Transverse colon (tissue), 4 donors: ENCODE results near the gene UAP1L1. TPM values are rescaled to one million over a fixed set of nuclear protein-coding genes. Genes with fewer than 3 reads are reported as not detected.

ENCODE experiments used
- DNase-seq: peaks from one replicate; pipeline ENCODE4 v3.0.0-alpha.2; 2019
- H3K27ac ChIP-seq, 4 donors: fragments of 200-600 bp; sonication (generic); 2 replicates each; pipeline ENCODE4 v1.5.1; 2016 to 2018; ENCODE audit warnings: inconsistent platforms in 4 of 4
- H3K27me3 ChIP-seq: fragments of 200-600 bp; sonication (generic); 2 replicates; pipeline ENCODE4 v1.5.1; 2017; ENCODE audit warnings: inconsistent platforms
- H3K36me3 ChIP-seq, 4 donors: fragments of 200-600 bp; sonication (generic); 2 replicates each; pipeline ENCODE4 v1.5.1; 2017 to 2019; ENCODE audit warnings: inconsistent platforms in 4 of 4
- H3K4me1 ChIP-seq, 4 donors: fragments of 200-600 bp; sonication (generic); 2 replicates each; pipeline ENCODE4 v1.5.1; 2017 to 2020; ENCODE audit warnings: inconsistent platforms in 4 of 4
- H3K4me3 ChIP-seq, 4 donors: fragments of 200-600 bp; sonication (generic); 1 replicate in 1 of 4; 2 replicates in 3 of 4; pipeline versions ENCODE4 v1.5.1 to v1.6.1; 2017 to 2019; ENCODE audit warnings: inconsistent platforms in 4 of 4
- H3K9me3 ChIP-seq, 2 donors: fragments of 200-600 bp; sonication (generic); 2 replicates each; pipeline ENCODE4 v1.5.1; 2017 to 2019; ENCODE audit warnings: inconsistent platforms in 2 of 2
- CTCF ChIP-seq, 5 experiments: fragments of 200-600 bp in 3 of 5; fragments of 450-650 bp in 2 of 5; sonication (generic) in 3 of 5; IDR thresholded peaks; 1 replicate in 2 of 5; 2 replicates in 3 of 5; pipeline ENCODE4 v1.5.1; 2016 to 2017; ENCODE audit warnings: antibody characterized with exemption in 5 of 5, inconsistent platforms in 3 of 5, mild to moderate bottlenecking in 2 of 5, moderate library complexity in 1 of 5
- EP300 ChIP-seq: sonication (generic); formaldehyde crosslinking; IDR thresholded peaks from one replicate; pipeline ENCODE4 v1.6.1; 2017; ENCODE audit warnings: antibody characterized with exemption, low read depth
- POLR2A ChIP-seq: fragments of 450-650 bp; IDR thresholded peaks from one replicate; pipeline ENCODE4 v1.6.1; 2016; ENCODE audit warnings: antibody characterized with exemption, mild to moderate bottlenecking, moderate library complexity
- POLR2AphosphoS5 ChIP-seq, 3 donors: sonication (generic); formaldehyde crosslinking; IDR thresholded peaks; one replicate each; pipeline ENCODE4 v1.6.1; 2016; ENCODE audit warnings: antibody characterized with exemption in 3 of 3
- WGBS, 2 donors: methylation state at CpG; one replicate each; pipeline ENCODE4 v1.1.5; 2018; ENCODE audit warnings: low coverage in 1 of 2; 5-methylcytosine and 5-hydroxymethylcytosine counted together
- in situ Hi-C, 4 donors: fragments of 200-750 bp; cut with MboI; loops; one replicate each; pipeline versions ENCODE4 v1.15.0 to v1.15.1; 2017; ENCODE audit warnings: low sequenced_read_pairs in 3 of 4, low pct_ligation_motif_present in 1 of 4, low pct_unique_long_range_greater_than_20kb in 1 of 4
- intact Hi-C: fragments of 100-400 bp; cut with DNase I; formaldehyde crosslinking; loops from one replicate; pipeline ENCODE4 v1.15.1; 2023; ENCODE audit warnings: low total_unique reads
- total RNA-seq, 4 donors: library from RNA; depleted of rRNA; stranded (reverse); fragments of >200 nt; gene quantifications; one replicate each; pipeline ENCODE4 v1.1.0, GENCODE V29; 2016

The UAP1L1 gene
- total RNA-seq, 4 donors from 2014 or later = 6.4 to 28.8 (median 11.7) TPM

GRCh38 chr9:137069508-137070091 is 7.7 kb upstream of the UAP1L1 start:
- H3K27me3 ChIP-seq = peaks cover 14% of the 10 kb centered on the region
- DNase-seq = peak; percentile 14
- H3K36me3 ChIP-seq = no peaks in the 10 kb centered on the region
- no peaks in the 10 kb centered on the region for H3K9me3 ChIP-seq
- intact Hi-C loops (loop anchor here (2.0 kb wide), 1 partner anchor 23 kb away; the partner anchor contains the start of gene NPDC1), in situ Hi-C loops (no loop called here)
- TF ChIP-seq POLR2A (no peak), CTCF (IDR thresholded peaks at IDR 0.05) (no peak), EP300 (no peak), POLR2AphosphoS5 (IDR thresholded peaks at IDR 0.05) (no peak)
- H3K27ac ChIP-seq = peak overlapping the region in 2 of 4 donors; percentile 83 to 84
- peaks cover 4 to 26% (median 23%) of the 10 kb centered on the region in 4 donors for H3K4me1 ChIP-seq
- 2% methylated on average over 44 of the region's 52 CpGs; no CpG with 5 or more reads in 1 of the 2 donors for WGBS, 2 donors
- peak overlapping the region in 3 of 4 donors; percentile 42 to 57 (median 49) for H3K4me3 ChIP-seq

GRCh38 chr9:137070201-137070905 is 7.0 kb upstream of the UAP1L1 start, which contains the start of gene SAPCD2:
Gene SAPCD2, minus strand, starts transcription at chr9:137070557. Its CDS starts 97 bp downstream, at chr9:137070460.
- in situ Hi-C loops = no loop called here
- H3K36me3 ChIP-seq = no peaks in the 10 kb centered on the region
- peak within 1 kb of the TSS; percentile 69 to 84 (median 77) for H3K27ac ChIP-seq
- H3K4me3 ChIP-seq = peak within 1 kb of the TSS in 3 of 4 donors; percentile 42 to 57 (median 49)
- H3K4me1 ChIP-seq = peaks cover 4 to 26% (median 23%) of the 10 kb centered on the region in 4 donors
- intact Hi-C loops = no loop called here
- H3K27me3 ChIP-seq = peaks cover 14% of the 10 kb centered on the region
- no peaks in the 10 kb centered on the region for H3K9me3 ChIP-seq
- peak; percentile 90 for DNase-seq
- TF ChIP-seq POLR2AphosphoS5 (IDR thresholded peaks at IDR 0.05) = peak in 1 of 3 donors; percentile 22
- TF ChIP-seq POLR2A = no peak
- WGBS, 2 donors = 1% methylated on average over 64 of the region's 74 CpGs; no CpG with 5 or more reads in 1 of the 2 donors

GRCh38 chr9:137070906-137071275 is 6.4 kb upstream of the UAP1L1 start:
- peak overlapping the region; percentile 69 to 84 (median 77) for H3K27ac ChIP-seq
- 19% methylated on average over 6 of the region's 6 CpGs; no CpG with 5 or more reads in 1 of the 2 donors for WGBS, 2 donors
- H3K4me1 ChIP-seq = peaks cover 4 to 26% (median 23%) of the 10 kb centered on the region in 4 donors
- H3K9me3 ChIP-seq = no peaks in the 10 kb centered on the region
- in situ Hi-C loops (no loop called here), intact Hi-C loops (no loop called here)
- H3K27me3 ChIP-seq = peaks cover 14% of the 10 kb centered on the region
- H3K36me3 ChIP-seq = no peaks in the 10 kb centered on the region
- DNase-seq = no peak
- peak in 2 of 5 experiments; percentile 29 to 36 for TF ChIP-seq CTCF (IDR thresholded peaks at IDR 0.05)
- TF ChIP-seq POLR2A = no peak
- H3K4me3 ChIP-seq = peak overlapping the region in 3 of 4 donors; percentile 42 to 57 (median 49)

- WGBS, 2 donors = 100% methylated on average over 1 of the region's 2 CpGs; no CpG with 5 or more reads in 1 of the 2 donors
- Histone ChIP-seq H3K9me3 (no peaks in the 10 kb centered on the region), H3K27me3 (peaks cover 15% of the 10 kb centered on the region), H3K4me3 (peak overlapping the region in 1 of 4 donors; percentile 57), H3K4me1 (peaks cover 4 to 26% (median 23%) of the 10 kb centered on the region in 4 donors), H3K36me3 (no peaks in the 10 kb centered on the region), H3K27ac (peak overlapping the region; percentile 69 to 84 (median 77))
- TF ChIP-seq EP300 = no peak
- TF ChIP-seq CTCF (IDR thresholded peaks at IDR 0.05) = no peak
- no peak for TF ChIP-seq POLR2AphosphoS5 (IDR thresholded peaks at IDR 0.05)
- no peak for TF ChIP-seq POLR2A
- in situ Hi-C loops (no loop called here), intact Hi-C loops (no loop called here)
- peak; percentile 7 for DNase-seq
Measured at GRCh38 chr9:137071282-137071681, 6.0 kb upstream of the UAP1L1 start.
